Activated gamma-delta T cell treated with anti-CD3 and anti-CD28 coated beads, Interleukin-2, amount 50 U/mL, for 16 hours (primary cell): ENCODE data around the gene TMPRSS2.
"Not testable (repeated sequence)": the region's sequence is repeated elsewhere in the genome, so short reads cannot be mapped to it uniquely, and the experiment has no call there.

ENCODE experiments used
- DNase-seq: peaks from one replicate; pipeline ENCODE4 v3.0.0-alpha.2; 2020; ENCODE audit warnings: low read depth

TMPRSS2 gene

DNA sequence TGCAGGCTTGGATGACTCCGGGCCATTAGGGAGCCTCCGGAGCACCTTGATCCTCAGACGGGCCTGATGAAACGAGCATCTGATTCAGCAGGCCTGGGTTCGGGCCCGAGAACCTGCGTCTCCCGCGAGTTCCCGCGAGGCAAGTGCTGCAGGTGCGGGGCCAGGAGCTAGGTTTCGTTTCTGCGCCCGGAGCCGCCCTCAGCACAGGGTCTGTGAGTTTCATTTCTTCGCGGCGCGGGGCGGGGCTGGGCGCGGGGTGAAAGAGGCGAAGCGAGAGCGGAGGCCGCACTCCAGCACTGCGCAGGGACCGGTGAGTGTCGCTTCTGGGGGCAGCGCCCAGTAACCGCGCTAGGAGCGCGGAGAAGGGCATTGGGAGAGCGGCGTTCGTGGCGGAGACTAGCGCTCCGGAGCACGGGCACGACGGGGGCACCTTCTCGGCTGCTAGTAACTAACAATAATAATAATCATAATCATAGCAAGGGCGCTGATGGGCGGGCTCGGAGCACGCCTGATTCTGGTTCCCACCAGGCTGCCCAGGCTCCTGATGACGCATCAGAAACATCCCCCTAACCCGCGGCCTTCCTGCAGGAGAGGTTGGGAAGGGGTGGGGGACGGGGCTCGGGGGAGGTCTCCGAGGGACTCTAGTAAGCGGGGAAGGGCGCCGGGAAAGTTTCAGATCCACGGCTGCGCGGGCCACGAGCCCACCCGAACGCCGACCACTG lies 81.8 kb downstream of the TMPRSS2 start, which contains the start of gene MX1:
Gene MX1, plus strand, starts transcription at position 286 of the 722 bp plus-strand sequence. CDS start 5,832 bp downstream, outside the sequence.
- DNase-seq = peak; percentile 78

DNA sequence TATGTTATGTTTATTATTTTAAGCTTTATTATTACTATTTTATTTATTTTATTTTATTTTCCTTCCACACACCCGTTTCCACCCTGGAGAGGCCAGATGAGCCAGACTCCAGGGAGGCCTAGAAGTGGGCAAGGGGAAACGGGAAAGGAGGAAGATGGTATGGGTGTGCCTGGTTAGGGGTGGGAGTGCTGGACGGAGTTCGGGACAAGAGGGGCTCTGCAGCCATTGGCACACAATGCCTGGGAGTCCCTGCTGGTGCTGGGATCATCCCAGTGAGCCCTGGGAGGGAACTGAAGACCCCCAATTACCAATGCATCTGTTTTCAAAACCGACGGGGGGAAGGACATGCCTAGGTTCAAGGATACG lies 82.4 kb downstream of the TMPRSS2 start:
- DNase-seq = no peak

DNA sequence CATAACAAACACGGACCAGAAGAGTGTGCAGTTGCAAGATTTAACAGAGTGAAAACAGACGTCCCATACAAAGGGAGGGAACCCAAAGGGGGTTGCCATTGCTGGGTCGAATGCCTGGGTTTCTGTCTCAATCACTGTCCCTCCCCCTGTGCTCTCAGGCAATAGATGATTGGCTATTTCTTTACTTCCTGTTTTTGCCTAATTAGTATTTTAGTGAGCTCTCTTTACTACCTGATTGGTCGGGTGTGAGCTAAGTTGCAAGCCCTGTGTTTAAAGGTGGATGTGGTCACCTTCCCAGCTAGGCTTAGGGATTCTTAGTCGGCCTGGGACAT lies 84.7 kb downstream of the TMPRSS2 start:
- DNase-seq = not testable (repeated sequence)

DNA sequence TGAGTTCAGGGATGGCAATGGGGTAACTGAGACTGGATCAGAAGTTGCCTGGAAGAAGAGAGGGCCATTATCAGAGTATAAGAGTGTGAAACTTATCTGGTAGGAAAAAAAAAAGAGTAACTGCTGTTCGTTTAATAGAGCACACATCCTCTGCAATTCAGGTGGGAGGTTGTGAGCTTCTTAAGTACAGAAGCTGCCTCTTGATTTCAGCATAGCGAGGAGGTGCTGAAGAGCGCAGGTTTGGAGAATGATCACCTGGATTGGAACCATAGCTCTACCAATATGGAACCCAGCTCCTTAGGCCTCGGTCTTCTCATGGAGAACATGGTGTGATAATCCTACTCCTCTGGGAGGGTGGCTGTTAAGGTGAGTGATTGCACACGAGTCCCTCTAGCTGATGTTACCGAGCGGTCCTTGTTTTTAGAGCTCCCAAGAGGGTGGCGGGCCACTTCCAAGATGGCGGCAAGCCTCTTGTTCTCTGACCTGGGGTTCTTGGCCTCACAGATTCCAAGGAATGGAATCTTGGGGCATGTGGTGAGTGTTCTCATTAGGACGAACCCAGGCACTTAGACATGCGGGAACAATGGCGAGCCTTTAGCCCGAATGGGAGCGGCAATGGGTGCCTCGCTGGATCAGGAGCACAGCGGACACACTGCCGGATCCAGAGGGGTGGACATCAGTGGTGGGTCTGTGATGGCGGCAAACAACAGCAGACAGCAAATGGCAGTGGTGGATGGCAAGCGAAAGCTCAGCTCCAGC lies 85.2 kb downstream of the TMPRSS2 start:
- no peak for DNase-seq

DNA sequence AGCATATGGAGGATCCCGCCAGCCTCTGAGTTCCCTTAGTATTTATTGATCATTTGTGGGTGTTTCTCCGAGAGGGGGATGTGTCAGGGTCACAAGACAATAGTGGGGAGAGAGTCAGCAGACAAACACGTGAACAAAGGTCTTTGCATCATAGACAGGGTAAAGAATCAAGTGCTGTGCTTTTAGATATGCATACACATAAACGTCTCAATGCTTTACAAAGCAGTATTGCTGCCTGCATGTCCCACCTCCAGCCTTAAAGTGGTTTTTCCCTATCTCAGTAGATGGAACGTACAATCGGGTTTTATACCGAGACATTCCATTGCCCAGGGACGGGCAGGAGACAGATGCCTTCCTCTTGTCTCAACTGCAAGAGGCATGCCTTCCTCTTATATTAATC lies 87.0 kb downstream of the TMPRSS2 start:
- not testable (repeated sequence) for DNase-seq

DNA sequence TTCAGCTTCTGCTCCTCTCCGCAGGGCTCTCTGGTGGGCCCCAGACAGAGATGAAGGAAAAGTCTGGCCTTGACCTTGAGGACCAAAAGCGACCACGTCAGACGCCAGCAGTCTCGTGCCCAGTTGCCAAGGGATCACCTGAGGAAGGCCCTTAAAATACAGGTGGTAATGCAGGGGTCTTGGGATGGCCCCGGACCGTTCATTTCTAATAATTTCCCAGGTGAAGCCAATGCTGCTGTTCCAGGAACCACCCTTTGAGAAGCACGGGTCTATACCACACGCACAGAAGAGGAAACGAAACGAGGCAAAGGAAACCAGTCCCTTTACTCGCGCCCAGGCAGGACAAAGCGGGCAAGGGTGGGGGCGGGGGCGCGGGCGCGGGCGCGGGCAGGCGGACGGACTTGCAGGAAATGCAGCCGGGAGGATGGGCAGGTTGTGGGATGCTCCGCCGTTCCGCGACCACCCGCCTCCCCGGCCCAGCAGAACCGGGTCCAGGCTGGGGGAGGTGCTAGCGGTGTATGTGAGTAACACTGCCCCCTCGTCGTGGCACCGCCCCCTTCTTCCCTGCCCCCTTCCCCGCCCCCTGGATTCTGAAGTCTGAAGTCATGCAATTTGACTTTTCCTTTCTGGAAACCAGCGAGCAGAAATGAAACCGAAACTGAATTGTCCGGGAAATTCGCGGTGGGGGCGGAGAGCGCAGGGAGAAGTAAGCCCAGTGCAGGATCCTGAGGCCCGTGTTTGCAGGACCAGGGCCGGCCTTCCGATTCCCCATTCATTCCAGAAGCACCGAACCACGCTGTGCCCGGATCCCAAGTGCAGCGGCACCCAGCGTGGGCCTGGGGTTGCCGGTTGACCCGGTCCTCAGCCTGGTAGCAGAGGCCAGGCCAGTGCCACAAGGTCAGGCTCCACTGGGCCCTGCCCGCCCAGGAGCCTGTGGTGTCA lies 87.8 kb downstream of the TMPRSS2 start:
- peak; percentile 27 for DNase-seq

DNA sequence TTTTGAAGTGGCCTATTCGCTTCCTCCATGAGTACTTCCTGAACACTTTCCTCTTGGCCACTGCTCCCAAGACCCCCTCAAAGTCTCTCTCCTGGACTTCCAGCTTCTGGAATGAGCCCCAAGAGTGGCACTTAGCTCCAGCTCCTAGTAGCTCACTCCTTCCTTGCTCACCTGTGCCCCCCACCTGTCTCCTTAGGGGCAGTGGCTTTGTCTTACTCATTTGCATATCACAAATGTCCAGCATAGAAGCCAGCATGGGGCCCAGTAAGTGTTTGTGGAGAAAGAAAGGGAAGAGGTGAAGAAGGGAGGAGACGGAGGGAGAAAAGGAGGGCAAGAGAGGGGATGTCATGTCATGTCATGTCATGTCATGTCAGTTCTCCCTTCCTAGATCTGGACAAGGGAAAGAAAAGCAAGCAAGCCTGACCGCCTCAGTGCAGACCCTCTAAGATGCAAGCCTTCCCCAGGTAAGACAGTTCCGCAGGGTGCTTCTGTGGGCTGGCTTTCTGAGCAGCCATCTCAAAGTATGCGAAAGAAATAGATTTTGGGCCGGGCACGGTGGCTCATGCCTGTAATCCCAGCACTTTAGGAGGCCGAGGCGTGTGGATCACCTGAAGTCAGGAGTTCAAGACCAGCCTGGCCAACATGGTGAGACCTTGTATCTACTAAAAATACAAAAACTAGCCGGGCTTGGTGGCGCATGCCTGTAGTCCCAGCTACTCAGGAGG lies 88.8 kb downstream of the TMPRSS2 start:
- DNase-seq = no peak

DNA sequence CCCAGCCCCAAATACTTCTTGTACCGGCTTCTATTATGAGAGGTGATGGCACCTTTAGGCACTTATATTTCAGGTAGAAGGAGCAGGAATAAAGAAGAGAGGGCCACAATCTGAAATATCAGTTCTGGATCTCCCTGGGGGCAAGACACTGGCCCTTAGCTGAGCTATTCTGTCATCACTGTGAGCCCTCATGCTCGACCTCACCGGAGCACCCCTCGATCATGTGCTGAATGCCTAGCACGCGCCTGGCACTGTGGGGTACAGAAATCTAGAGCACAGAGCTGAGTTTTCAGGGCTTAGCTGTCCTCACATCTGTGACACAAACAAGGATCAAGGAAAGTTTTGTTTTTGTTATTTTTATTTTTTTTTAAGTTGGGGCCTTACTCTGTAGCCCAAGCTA lies 89.6 kb downstream of the TMPRSS2 start:
- no peak for DNase-seq

DNA sequence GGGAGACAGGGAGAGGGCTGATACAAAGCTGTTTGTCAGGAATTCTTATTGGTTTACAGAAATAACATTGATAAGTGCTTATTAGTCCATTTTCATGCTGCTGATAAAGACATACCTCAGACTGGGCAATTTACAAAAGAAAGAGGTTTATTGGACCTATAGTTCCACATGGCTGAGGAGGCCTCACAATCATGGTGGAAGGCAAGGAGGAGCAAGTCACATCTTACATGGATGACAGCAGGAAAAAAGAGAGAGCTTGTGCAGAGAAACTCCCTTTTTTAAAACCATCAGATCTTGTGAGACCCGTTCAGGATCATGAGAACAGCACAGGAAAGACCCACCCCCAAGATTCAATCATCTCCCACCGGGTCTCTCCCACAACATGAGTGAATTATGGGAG lies 90.5 kb downstream of the TMPRSS2 start:
- DNase-seq = not testable (repeated sequence)
